ENCODE results near the gene MYL6. TPM values are rescaled to one million over a fixed set of nuclear protein-coding genes. Genes with fewer than 3 reads are reported as not detected.

Gene MYL6
- total RNA-seq, 1 donor from 2014 or later: 1,365 TPM

DNA sequence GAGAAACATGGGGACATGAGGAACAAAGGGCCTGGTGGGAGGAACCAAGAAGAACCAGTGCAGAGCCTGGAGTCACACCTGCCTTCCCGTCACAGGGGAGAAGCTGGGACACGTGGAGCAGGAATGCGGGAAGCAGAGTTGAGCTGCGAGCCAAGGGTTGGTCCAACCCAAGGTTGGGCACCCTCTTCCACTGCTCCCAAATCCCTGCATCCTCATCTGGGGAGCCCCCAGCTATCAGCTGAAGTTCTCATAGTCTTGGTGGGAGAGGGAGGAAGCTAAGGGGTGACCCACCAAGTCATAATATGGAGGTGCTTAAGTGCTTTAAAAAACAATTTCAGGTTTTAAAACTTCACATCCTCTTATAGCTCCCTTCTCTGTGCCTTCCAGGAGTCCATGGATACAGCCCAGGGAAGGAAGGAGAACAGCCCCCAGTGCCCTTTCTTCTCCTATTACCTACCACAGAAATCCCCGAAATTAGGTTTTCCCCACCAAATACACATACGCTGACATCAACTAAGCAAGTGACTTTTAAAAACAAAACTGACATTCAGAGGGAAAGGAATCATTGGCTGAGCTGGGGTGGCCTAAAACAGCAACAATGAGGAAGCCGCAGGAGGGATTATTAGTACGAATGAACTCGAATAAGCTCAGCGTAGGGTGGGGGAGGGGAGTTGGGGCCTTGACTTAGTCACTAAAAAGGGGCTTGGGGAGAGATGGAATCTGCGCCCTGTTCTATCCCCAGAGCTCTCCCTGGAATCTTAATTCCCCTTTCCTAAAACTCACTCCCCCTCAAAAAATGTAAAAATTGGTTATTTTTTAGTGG lies 4.5 kb downstream of the MYL6 start:
- no peak for DNase-seq (ENCODE audit: low read depth)
- H3K27me3 ChIP-seq (ENCODE audit: control insufficient read depth, insufficient read depth, low read length): no peaks in the 10 kb centered on the region
- TF ChIP-seq, protein P1, sequence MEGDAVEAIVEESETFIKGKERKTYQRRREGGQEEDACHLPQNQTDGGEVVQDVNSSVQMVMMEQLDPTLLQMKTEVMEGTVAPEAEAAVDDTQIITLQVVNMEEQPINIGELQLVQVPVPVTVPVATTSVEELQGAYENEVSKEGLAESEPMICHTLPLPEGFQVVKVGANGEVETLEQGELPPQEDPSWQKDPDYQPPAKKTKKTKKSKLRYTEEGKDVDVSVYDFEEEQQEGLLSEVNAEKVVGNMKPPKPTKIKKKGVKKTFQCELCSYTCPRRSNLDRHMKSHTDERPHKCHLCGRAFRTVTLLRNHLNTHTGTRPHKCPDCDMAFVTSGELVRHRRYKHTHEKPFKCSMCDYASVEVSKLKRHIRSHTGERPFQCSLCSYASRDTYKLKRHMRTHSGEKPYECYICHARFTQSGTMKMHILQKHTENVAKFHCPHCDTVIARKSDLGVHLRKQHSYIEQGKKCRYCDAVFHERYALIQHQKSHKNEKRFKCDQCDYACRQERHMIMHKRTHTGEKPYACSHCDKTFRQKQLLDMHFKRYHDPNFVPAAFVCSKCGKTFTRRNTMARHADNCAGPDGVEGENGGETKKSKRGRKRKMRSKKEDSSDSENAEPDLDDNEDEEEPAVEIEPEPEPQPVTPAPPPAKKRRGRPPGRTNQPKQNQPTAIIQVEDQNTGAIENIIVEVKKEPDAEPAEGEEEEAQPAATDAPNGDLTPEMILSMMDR (IDR thresholded peaks at IDR 0.05; ENCODE audit: insufficient read depth, low read length, poor library complexity, severe bottlenecking): no peak
- no peak overlapping the region for H3K4me3 ChIP-seq (ENCODE audit: low read depth, low read length)
- peaks cover 6% of the 10 kb centered on the region for H3K36me3 ChIP-seq (ENCODE audit: control insufficient read depth, insufficient read depth, low read length)

- peaks cover 6% of the 10 kb centered on the region for H3K36me3 ChIP-seq (ENCODE audit: control insufficient read depth, insufficient read depth, low read length)
Measured at GRCh38 chr12:56163533-56164344, 5.6 kb downstream of the MYL6 start.

DNA sequence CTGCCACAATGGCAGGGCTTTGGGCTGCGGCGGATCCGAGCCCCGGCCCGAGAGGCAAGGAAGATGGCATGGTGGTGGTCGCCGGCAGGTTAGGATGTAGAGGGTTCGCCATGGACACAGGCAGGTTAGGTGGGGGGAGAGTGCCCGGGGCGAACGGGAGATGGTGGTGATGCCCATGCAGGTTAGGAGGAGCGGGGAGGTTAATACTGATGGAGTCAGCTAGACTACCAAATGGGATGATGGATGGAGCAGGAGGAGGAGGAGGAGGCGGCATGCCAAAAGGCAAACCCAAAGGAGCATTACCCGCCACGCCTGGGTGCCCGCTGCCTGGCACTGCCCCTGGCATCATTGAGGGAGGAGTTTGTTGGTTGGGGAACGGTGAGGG lies 6.2 kb downstream of the MYL6 start:
- H3K36me3 ChIP-seq (ENCODE audit: control insufficient read depth, insufficient read depth, low read length): peaks cover 6% of the 10 kb centered on the region
- H3K27me3 ChIP-seq (ENCODE audit: control insufficient read depth, insufficient read depth, low read length): no peaks in the 10 kb centered on the region
- TF ChIP-seq, protein P1 (IDR thresholded peaks at IDR 0.05; ENCODE audit: insufficient read depth, low read length, poor library complexity, severe bottlenecking): no peak
- DNase-seq (ENCODE audit: low read depth): no peak
- H3K4me3 ChIP-seq (ENCODE audit: low read depth, low read length): no peak overlapping the region

More at GRCh38 chr12:56163533-56164344, 5.6 kb downstream of the MYL6 start:
- Histone ChIP-seq H3K4me3 (ENCODE audit: low read depth, low read length) (no peak overlapping the region), H3K27me3 (ENCODE audit: control insufficient read depth, insufficient read depth, low read length) (no peaks in the 10 kb centered on the region)
- no peak for DNase-seq (ENCODE audit: low read depth)
- TF ChIP-seq, protein P1 (IDR thresholded peaks at IDR 0.05; ENCODE audit: insufficient read depth, low read length, poor library complexity, severe bottlenecking): no peak

- no peaks in the 10 kb centered on the region for H3K27me3 ChIP-seq (ENCODE audit: control insufficient read depth, insufficient read depth, low read length)
- peaks cover 5% of the 10 kb centered on the region for H3K36me3 ChIP-seq (ENCODE audit: control insufficient read depth, insufficient read depth, low read length)
- no peak overlapping the region for H3K4me3 ChIP-seq (ENCODE audit: low read depth, low read length)
- no peak for DNase-seq (ENCODE audit: low read depth)
- TF ChIP-seq, protein P1 (IDR thresholded peaks at IDR 0.05; ENCODE audit: insufficient read depth, low read length, poor library complexity, severe bottlenecking): no peak
Measured at GRCh38 chr12:56165369-56165768, 7.2 kb downstream of the MYL6 start.

- DNase-seq (ENCODE audit: low read depth): no peak
- TF ChIP-seq, protein P1 (IDR thresholded peaks at IDR 0.05; ENCODE audit: insufficient read depth, low read length, poor library complexity, severe bottlenecking): no peak
- H3K36me3 ChIP-seq (ENCODE audit: control insufficient read depth, insufficient read depth, low read length): peaks cover 7% of the 10 kb centered on the region
- H3K27me3 ChIP-seq (ENCODE audit: control insufficient read depth, insufficient read depth, low read length): no peaks in the 10 kb centered on the region
- no peak overlapping the region for H3K4me3 ChIP-seq (ENCODE audit: low read depth, low read length)
Measured at GRCh38 chr12:56169229-56169759, 11.1 kb downstream of the MYL6 start.

Data from kidney epithelial cell (primary cell).